Measurements from ENCODE around the gene FER. TPM values are rescaled to one million over a fixed set of nuclear protein-coding genes. Genes with fewer than 3 reads are reported as not detected.
"Not testable (repeated sequence)": the region's sequence is repeated elsewhere in the genome, so short reads cannot be mapped to it uniquely, and the experiment has no call there.

FER gene
- total RNA-seq, 2 experiments from 2014 or later, result 4.0 to 5.2 TPM

GRCh38 chr5:108820983-108821382 is 73.3 kb downstream of the FER start:
- Mint-ChIP-seq H3K27ac (no peak overlapping the region), H3K4me1 (peaks cover 4% of the 10 kb centered on the region), H3K4me3 (no peak overlapping the region), H3K27me3 (no peaks in the 10 kb centered on the region), H3K9me3 (no peaks in the 10 kb centered on the region), H3K36me3 (ENCODE audit: low read depth) (no peaks in the 10 kb centered on the region)
- POLR2A ChIA-PET, result no interaction called here
- no peak for DNase-seq
- CTCF ChIA-PET, result interaction anchor here (0.9 to 1.4 kb wide), 2 partner anchors 18 to 92 kb away, joined by 3 read pairs; no protein-coding TSS in a partner anchor

DNA sequence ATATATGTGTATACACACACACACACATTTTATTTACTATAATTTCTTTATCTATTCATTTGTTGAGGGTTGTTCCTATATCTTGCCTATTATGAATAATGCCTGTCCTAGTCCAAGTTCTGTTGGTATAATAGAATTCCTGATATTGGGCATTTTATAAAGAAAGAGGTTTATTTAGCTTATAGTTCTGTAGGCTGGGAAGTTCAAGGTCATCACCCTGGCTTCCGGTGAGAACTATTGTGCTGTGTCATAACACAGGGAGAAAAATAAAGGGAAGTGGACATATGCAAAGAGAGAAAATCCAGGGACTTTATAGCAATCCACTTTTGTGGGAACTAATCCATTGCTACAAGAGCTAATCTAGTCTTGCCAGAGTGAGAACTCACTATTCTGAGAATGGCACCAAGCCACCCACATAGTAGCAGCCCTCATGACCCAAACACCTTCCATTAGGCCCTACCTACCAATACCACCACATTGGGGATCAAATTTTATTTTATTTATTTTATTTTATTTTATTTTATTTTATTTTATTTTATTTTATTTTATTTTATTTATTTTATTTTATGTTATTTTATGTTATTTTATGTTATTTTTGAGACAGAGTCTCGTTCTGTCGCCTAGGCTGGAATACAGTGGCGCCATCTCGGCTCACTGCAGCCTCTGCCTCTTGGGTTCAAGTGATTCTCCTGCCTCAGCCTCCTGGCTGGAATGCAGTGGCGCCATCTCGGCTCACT is 74.7 kb downstream of the FER start:
- POLR2A ChIA-PET, result no interaction called here
- Mint-ChIP-seq H3K36me3 (ENCODE audit: low read depth) (no peaks in the 10 kb centered on the region), H3K27me3 (no peaks in the 10 kb centered on the region), H3K27ac (no peak overlapping the region), H3K4me3 (no peak overlapping the region), H3K4me1 (peaks cover 4% of the 10 kb centered on the region), H3K9me3 (no peaks in the 10 kb centered on the region)
- CTCF ChIA-PET, result no interaction called here
- DNase-seq, result no peak

GRCh38 chr5:108827131-108827530 is 79.4 kb downstream of the FER start:
- Mint-ChIP-seq H3K27ac (no peak overlapping the region), H3K36me3 (ENCODE audit: low read depth) (no peaks in the 10 kb centered on the region), H3K27me3 (no peaks in the 10 kb centered on the region), H3K9me3 (no peaks in the 10 kb centered on the region), H3K4me1 (no peaks in the 10 kb centered on the region), H3K4me3 (no peak overlapping the region)
- ChIA-PET CTCF (interaction anchor here (1.7 kb wide), 1 partner anchor 11 kb away, joined by 3 read pairs; no protein-coding TSS in a partner anchor), POLR2A (no interaction called here)
- DNase-seq, result no peak

DNA sequence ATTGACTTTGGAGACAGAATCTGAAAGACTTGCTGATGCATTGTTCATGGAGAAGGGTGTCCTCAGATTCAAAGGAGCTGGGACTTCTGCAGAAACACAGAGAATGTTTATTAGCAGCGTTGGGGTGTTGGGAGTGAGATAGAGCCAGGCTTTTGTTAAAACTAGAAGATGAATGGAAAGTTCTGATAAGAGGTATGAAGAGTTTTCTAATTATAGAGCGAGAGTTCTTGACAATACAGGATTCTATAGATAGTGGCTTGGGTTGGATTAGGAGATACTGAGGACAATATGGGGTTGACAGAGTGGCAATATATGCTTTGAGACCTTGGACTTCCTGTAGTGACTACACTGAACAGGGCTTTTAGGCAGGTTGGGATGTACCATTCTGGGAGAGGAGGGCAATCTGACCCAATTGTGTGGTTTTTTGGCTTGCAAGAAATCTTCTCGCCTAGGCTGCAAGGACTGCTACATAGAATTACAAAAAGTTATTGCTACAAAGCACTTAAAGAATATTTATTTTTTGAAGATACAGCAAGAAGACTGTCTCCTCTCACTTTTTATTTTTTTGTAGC is 83.1 kb downstream of the FER start:
- DNase-seq, result no peak
- H3K9me3 Mint-ChIP-seq, result no peaks in the 10 kb centered on the region
- CTCF ChIA-PET, result no interaction called here
- no peaks in the 10 kb centered on the region for H3K36me3 Mint-ChIP-seq (ENCODE audit: low read depth)
- H3K27me3 Mint-ChIP-seq, result no peaks in the 10 kb centered on the region
- no peak overlapping the region for H3K27ac Mint-ChIP-seq
- no peaks in the 10 kb centered on the region for H3K4me1 Mint-ChIP-seq
- H3K4me3 Mint-ChIP-seq, result no peak overlapping the region
- POLR2A ChIA-PET, result no interaction called here

GRCh38 chr5:108836492-108836891 is 88.8 kb downstream of the FER start:
- Mint-ChIP-seq H3K27ac (no peak overlapping the region), H3K36me3 (ENCODE audit: low read depth) (no peaks in the 10 kb centered on the region), H3K27me3 (no peaks in the 10 kb centered on the region), H3K9me3 (no peaks in the 10 kb centered on the region), H3K4me3 (no peak overlapping the region), H3K4me1 (no peaks in the 10 kb centered on the region)
- POLR2A ChIA-PET, result no interaction called here
- no peak for DNase-seq
- CTCF ChIA-PET, result no interaction called here

DNA sequence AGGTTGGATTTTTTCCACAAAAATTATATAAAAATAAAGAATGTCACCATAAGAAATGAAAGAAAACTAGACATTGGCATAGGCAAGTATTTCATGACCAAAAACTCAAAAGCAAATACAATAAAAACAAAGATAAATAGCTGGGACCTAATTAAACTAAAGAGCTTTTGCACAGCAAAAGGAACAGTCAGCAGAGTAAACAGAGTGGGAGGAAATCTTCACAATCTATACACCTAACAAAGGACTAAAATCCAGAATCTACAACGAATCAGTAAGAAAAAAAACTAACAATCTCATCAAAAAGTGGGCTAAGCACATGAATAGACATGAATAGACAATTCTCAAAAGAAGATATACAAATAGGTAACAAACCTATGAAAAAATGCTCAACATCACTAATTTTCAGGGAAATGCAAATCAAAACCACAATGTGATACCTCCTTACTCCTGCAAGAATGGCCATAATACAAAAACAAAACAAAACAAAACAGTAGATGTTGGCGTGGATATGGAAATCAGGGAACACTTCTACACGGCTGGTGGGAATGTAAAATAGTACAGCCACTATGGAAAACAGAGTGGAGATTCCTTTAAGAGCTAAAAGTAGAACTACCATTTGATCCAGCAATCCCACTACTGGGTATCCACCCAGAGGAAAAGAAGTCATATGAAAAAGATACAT is 94.7 kb downstream of the FER start:
- CTCF ChIA-PET; H3K27ac Mint-ChIP-seq; H3K4me1 Mint-ChIP-seq; DNase-seq; H3K4me3 Mint-ChIP-seq; POLR2A ChIA-PET; H3K9me3 Mint-ChIP-seq; H3K27me3 Mint-ChIP-seq; H3K36me3 Mint-ChIP-seq (ENCODE audit: low read depth): not testable (repeated sequence)

GRCh38 chr5:108851129-108851528 is 103.4 kb downstream of the FER start:
- H3K36me3 Mint-ChIP-seq (ENCODE audit: low read depth); CTCF ChIA-PET; H3K9me3 Mint-ChIP-seq; POLR2A ChIA-PET; H3K4me3 Mint-ChIP-seq; DNase-seq; H3K27ac Mint-ChIP-seq; H3K27me3 Mint-ChIP-seq; H3K4me1 Mint-ChIP-seq: not testable (repeated sequence)

- ChIA-PET CTCF (no interaction called here), POLR2A (no interaction called here)
- no peak overlapping the region for H3K27ac Mint-ChIP-seq
- peaks cover 5% of the 10 kb centered on the region for H3K4me1 Mint-ChIP-seq
- no peak overlapping the region for H3K4me3 Mint-ChIP-seq
- no peaks in the 10 kb centered on the region for H3K27me3 Mint-ChIP-seq
- H3K9me3 Mint-ChIP-seq, result no peaks in the 10 kb centered on the region
- no peak for DNase-seq
- no peaks in the 10 kb centered on the region for H3K36me3 Mint-ChIP-seq (ENCODE audit: low read depth)
Observed at GRCh38 chr5:108857905-108858304, 110.2 kb downstream of the FER start.

- no peak for DNase-seq
- Mint-ChIP-seq H3K4me3 (no peak overlapping the region), H3K9me3 (no peaks in the 10 kb centered on the region), H3K27ac (no peak overlapping the region), H3K4me1 (peaks cover 5% of the 10 kb centered on the region), H3K27me3 (no peaks in the 10 kb centered on the region), H3K36me3 (ENCODE audit: low read depth) (no peaks in the 10 kb centered on the region)
- POLR2A ChIA-PET, result no interaction called here
- CTCF ChIA-PET, result no interaction called here
Observed at GRCh38 chr5:108858959-108859358, 111.3 kb downstream of the FER start.

GRCh38 chr5:108862211-108862610 is 114.5 kb downstream of the FER start:
- Mint-ChIP-seq H3K9me3 (no peaks in the 10 kb centered on the region), H3K4me3 (no peak overlapping the region), H3K27ac (no peak overlapping the region), H3K36me3 (ENCODE audit: low read depth) (no peaks in the 10 kb centered on the region), H3K27me3 (no peaks in the 10 kb centered on the region), H3K4me1 (peaks cover 5% of the 10 kb centered on the region)
- CTCF ChIA-PET, result no interaction called here
- POLR2A ChIA-PET, result no interaction called here
- no peak for DNase-seq

- H3K27me3 Mint-ChIP-seq; H3K4me1 Mint-ChIP-seq; DNase-seq; H3K4me3 Mint-ChIP-seq; H3K27ac Mint-ChIP-seq; POLR2A ChIA-PET; H3K36me3 Mint-ChIP-seq (ENCODE audit: low read depth); CTCF ChIA-PET; H3K9me3 Mint-ChIP-seq: not testable (repeated sequence)
Observed at GRCh38 chr5:108866097-108866496, 118.4 kb downstream of the FER start.

DNA sequence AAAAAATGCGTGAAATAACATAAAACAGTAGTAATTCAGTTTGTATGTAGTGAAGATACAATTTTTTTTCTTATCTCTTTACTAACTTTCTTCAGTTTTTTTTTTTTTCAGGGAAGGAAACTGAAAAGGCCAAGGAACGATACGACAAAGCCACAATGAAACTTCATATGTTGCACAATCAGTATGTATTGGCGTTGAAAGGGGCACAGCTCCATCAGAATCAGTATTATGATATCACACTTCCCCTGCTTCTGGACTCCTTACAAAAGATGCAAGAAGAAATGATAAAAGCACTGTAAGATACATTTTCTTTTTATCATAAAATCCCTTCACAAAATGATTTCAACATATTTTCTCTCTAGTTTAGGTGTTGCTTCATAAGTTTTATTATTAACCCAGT is 120.0 kb downstream of the FER start:
- Mint-ChIP-seq H3K4me3 (no peak overlapping the region), H3K36me3 (ENCODE audit: low read depth) (no peaks in the 10 kb centered on the region), H3K27ac (no peak overlapping the region), H3K4me1 (no peaks in the 10 kb centered on the region), H3K9me3 (no peaks in the 10 kb centered on the region), H3K27me3 (no peaks in the 10 kb centered on the region)
- no peak for DNase-seq
- ChIA-PET CTCF (no interaction called here), POLR2A (no interaction called here)

DNA sequence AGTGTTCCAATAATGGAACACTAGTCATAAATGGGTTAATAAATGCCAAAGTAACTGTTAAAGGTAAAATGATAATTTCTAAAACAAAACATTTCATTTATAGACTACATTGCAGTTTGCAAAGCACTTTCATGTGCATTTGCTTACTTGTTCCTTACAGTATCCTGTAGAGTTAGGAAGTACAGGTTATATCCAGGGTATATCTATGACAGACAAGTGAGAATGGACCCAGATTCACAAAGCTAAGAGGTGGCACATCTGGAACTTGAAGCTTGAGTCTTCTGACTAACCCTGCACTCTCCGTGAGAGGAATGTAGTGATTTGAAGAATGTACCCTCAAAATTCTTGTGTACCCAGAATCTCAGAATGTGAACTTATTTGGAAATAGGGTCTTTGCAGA is 121.4 kb downstream of the FER start:
- ChIA-PET CTCF (no interaction called here), POLR2A (no interaction called here)
- H3K27me3 Mint-ChIP-seq, result no peaks in the 10 kb centered on the region
- no peak overlapping the region for H3K27ac Mint-ChIP-seq
- H3K9me3 Mint-ChIP-seq, result no peaks in the 10 kb centered on the region
- no peak overlapping the region for H3K4me3 Mint-ChIP-seq
- DNase-seq, result no peak
- no peaks in the 10 kb centered on the region for H3K36me3 Mint-ChIP-seq (ENCODE audit: low read depth)
- H3K4me1 Mint-ChIP-seq, result no peaks in the 10 kb centered on the region

- POLR2A ChIA-PET, result no interaction called here
- no peak for DNase-seq
- CTCF ChIA-PET, result no interaction called here
- no peak overlapping the region for H3K4me3 Mint-ChIP-seq
- no peak overlapping the region for H3K27ac Mint-ChIP-seq
- no peaks in the 10 kb centered on the region for H3K27me3 Mint-ChIP-seq
- peaks cover 2% of the 10 kb centered on the region for H3K9me3 Mint-ChIP-seq
- no peaks in the 10 kb centered on the region for H3K4me1 Mint-ChIP-seq
- H3K36me3 Mint-ChIP-seq (ENCODE audit: low read depth), result no peaks in the 10 kb centered on the region
Observed at GRCh38 chr5:108876451-108876850, 128.8 kb downstream of the FER start.
